GM13977 (cell line): ENCODE data around the gene KIAA0825.

Experiments used
- DNase-seq: peaks from one replicate; pipeline ENCODE4 v3.0.0; 2012; ENCODE audit warnings: low spot score
- in situ Hi-C: fragments of 300-500 bp; cut with MboI; formaldehyde crosslinking; loops from one replicate; pipeline ENCODE4 v1.12.0; 2022; ENCODE audit warnings: low sequenced_read_pairs, low pct_unique_long_range_greater_than_20kb, mixed read lengths, inconsistent platforms; ENCODE audit not compliant: unreplicated experiment
- TF ChIP-seq, protein P1 (sequence below): IDR thresholded peaks from 2 replicates; pipeline ENCODE4 v1.5.1; 2012; ENCODE audit warnings: mild to moderate bottlenecking, control low read depth; ENCODE audit not compliant: insufficient read depth; ENCODE audit errors: extremely low read depth, missing control alignments

The KIAA0825 gene

DNA sequence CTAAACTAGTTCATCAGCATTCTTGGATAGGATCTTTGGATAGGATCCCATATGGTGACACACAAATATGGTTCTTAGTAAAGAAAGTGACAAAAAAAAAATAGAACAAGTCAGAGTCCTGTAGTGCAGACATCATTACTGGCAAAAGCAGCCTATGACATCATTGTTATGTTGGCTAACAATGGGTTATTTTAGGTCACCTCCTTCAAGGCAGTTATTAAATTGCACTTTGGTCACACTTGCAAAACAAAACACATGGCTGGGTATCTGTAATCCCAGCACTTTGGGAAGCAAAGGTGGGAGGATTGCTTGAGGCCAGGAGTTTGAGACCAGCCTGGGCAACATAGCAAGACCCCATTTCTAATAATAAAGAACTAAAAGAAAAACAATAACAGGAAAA is 185.9 kb downstream of the KIAA0825 start:
- in situ Hi-C loops, result no loop called here
- no peak for DNase-seq
- TF ChIP-seq, protein P1, sequence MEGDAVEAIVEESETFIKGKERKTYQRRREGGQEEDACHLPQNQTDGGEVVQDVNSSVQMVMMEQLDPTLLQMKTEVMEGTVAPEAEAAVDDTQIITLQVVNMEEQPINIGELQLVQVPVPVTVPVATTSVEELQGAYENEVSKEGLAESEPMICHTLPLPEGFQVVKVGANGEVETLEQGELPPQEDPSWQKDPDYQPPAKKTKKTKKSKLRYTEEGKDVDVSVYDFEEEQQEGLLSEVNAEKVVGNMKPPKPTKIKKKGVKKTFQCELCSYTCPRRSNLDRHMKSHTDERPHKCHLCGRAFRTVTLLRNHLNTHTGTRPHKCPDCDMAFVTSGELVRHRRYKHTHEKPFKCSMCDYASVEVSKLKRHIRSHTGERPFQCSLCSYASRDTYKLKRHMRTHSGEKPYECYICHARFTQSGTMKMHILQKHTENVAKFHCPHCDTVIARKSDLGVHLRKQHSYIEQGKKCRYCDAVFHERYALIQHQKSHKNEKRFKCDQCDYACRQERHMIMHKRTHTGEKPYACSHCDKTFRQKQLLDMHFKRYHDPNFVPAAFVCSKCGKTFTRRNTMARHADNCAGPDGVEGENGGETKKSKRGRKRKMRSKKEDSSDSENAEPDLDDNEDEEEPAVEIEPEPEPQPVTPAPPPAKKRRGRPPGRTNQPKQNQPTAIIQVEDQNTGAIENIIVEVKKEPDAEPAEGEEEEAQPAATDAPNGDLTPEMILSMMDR, result no peak

DNA sequence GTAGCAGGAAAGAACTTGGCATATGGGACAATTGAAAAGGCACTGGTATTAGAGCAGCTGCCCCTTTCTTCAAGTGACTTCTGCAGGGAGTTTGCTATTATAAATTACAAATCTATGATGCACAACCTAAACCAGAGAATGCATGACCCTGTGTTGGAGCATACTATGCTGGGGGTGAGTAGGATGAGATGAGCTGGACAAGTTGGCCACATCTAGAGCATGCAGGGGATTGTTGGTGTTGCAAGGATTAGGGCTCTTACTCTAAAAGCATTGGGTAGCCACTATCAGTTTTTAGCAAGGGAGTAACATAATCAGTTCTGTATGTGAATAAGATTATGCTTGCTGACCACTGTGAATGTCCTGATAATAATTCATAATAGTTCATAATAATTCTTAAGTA is 186.7 kb downstream of the KIAA0825 start:
- in situ Hi-C loops, result no loop called here
- DNase-seq, result no peak
- TF ChIP-seq, protein P1, result no peak

DNA sequence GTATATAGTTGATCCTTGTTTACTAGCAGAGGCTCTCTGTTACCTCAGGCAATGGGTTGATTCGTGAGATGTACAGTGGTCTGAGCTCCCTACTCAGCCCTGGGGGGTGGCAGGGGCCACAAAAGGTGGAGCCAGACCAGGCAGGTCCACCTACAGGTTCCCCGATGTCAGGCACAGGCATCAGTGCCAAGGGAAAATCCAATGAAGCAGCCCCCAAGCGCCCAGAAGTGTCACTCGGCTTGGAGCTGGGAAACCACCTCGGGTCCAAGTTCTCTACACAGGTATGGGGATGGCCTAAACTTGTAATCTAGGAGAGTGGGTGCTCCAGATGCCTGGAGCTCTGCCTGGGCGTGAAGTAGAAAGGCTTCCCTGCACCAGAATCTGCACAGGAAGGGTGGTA is 188.8 kb downstream of the KIAA0825 start:
- TF ChIP-seq, protein P1, result no peak
- DNase-seq, result no peak
- in situ Hi-C loops, result no loop called here

DNA sequence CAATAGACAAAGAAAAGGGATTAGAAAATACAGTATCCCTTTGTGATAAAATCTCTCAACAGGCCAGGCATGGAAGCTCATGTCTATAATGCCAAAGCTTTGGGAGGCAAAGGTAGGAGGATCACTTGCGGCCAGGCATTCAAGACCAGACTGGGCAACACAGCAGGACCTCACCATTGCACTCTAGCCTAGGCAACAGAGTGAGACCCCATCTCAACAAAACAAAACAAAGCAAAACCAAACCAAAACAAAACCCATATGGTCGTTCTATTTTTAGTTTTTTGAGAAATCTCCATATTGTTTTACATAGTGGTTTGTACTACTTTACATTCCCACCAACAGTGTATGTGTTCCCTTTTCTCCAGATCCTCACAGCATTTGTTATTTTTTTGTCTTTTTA is 193.0 kb downstream of the KIAA0825 start:
- no peak for DNase-seq
- in situ Hi-C loops, result no loop called here
- TF ChIP-seq, protein P1, result no peak

DNA sequence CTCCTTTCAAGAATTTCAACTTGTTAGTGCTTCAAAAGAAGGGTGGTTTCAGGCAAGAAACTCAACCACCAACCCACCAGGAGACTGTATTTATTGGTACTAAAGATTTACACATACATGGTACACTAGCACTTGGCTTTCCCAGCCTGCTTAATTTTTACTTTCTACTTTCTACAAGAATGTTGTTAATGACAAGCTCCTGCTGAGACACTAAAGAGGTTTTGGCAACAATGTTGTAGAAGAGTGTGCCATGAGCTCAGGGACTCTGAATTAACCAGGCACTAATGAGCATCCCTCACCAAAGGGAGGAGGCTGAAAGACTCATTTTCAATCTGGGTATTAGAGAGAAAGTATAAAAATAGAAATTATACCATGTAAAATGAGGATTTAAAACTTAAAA is 195.0 kb downstream of the KIAA0825 start:
- in situ Hi-C loops, result no loop called here
- DNase-seq, result no peak
- TF ChIP-seq, protein P1, result no peak

DNA sequence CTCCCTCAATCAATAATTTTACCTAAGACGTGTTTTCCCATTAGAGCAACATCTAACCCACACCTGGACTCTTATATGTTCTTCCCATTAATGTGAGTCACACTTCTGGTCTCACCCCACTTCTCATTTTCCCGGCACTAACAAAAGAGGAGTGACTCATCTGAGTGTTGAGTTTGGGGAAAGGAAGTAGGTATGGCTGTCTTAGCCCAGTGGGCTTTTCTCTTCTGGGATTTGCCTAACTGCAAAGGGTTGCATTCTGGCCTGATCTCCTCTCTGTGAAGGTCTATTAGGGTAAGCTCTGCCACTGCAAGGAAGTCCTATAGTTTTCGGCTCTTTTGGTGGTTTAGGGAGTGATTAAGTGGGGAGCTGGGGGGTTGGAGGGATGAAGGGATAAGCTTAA is 195.6 kb downstream of the KIAA0825 start:
- TF ChIP-seq, protein P1, result no peak
- DNase-seq, result no peak
- in situ Hi-C loops, result no loop called here

DNA sequence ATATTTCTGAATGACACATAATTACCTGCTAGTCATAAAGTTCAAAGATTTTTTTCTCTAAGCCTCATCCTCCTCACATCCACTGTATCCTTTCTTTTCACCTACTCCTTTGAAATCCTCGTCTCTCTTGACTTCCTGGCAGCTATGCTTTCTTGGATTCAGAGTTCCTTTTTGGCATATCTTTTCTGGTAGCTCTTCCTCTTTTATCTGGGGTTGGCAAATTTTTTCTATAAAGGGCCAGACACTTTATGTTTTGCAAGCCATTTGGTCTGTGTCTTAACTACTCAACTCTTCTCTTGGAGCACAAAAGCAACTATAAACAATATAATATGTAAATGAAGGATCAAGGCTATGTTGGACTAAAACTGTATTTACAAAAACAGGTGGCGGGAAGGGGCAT is 197.5 kb downstream of the KIAA0825 start:
- TF ChIP-seq, protein P1, result no peak
- DNase-seq, result no peak
- in situ Hi-C loops, result no loop called here
